Esophagus muscularis mucosa (tissue), 4 donors: ENCODE results near the gene FCGBP. TPM values are rescaled to one million over a fixed set of nuclear protein-coding genes. Genes with fewer than 3 reads are reported as not detected.
A peak's percentile ranks its signal among the peaks of the same experiment; 100 is the strongest.

Experiments used
- DNase-seq: peaks from one replicate; pipeline ENCODE4 v3.0.0-alpha.2; 2017; ENCODE audit errors: extremely low spot score
- H3K27ac ChIP-seq, 4 donors: fragments of 200-600 bp; sonication (generic); replicated peaks in 1 of 4; 1 replicate in 3 of 4; 2 replicates in 1 of 4; pipeline ENCODE4 v1.5.1; 2016 to 2019; ENCODE audit warnings: mild to moderate bottlenecking in 1 of 4
- H3K27me3 ChIP-seq, 4 donors: fragments of 200-600 bp; sonication (generic); one replicate each; pipeline versions ENCODE4 v1.5.1 to v1.6.0; 2016 to 2019
- H3K36me3 ChIP-seq, 4 donors: fragments of 200-600 bp; sonication (generic); one replicate each; pipeline ENCODE4 v1.5.1; 2016 to 2019
- H3K4me1 ChIP-seq, 4 donors: fragments of 200-600 bp; sonication (generic); one replicate each; pipeline ENCODE4 v1.5.1; 2016 to 2019
- H3K4me3 ChIP-seq, 4 donors: fragments of 200-600 bp; sonication (generic); 1 replicate in 2 of 4; 2 replicates in 2 of 4; pipeline ENCODE4 v1.5.1; 2016 to 2019; ENCODE audit warnings: mild to moderate bottlenecking in 4 of 4, moderate library complexity in 1 of 4
- H3K9me3 ChIP-seq, 4 donors: fragments of 200-600 bp; sonication (generic); 1 replicate in 3 of 4; 2 replicates in 1 of 4; pipeline ENCODE4 v1.5.1; 2016 to 2019
- EP300 ChIP-seq: sonication (generic); formaldehyde crosslinking; IDR thresholded peaks from one replicate; pipeline ENCODE4 v1.6.1; 2017; ENCODE audit warnings: antibody characterized with exemption
- POLR2A ChIP-seq: fragments of 450-650 bp; IDR thresholded peaks from one replicate; pipeline ENCODE4 v1.6.1; 2017; ENCODE audit warnings: antibody characterized with exemption, moderate library complexity, mild to moderate bottlenecking, low read depth
- POLR2AphosphoS5 ChIP-seq, 2 donors: sonication (generic); formaldehyde crosslinking; IDR thresholded peaks; one replicate each; pipeline ENCODE4 v1.6.1; 2017; ENCODE audit warnings: antibody characterized with exemption in 2 of 2
- WGBS: methylation state at CpG from one replicate; pipeline ENCODE4 v1.1.5; 2018; 5-methylcytosine and 5-hydroxymethylcytosine counted together
- intact Hi-C: fragments of 100-400 bp; cut with DNase I; formaldehyde crosslinking; loops from one replicate; pipeline ENCODE4 v1.15.1; 2023
- total RNA-seq, 4 donors: library from RNA; depleted of rRNA; stranded (reverse); fragments of >200 nt; gene quantifications; one replicate each; pipeline versions ENCODE4 v1.1.0 to v1.2.1, GENCODE V29; 2016
- TF ChIP-seq, protein P1 (sequence below), 3 experiments: fragments of 200-600 bp in 2 of 3; fragments of 450-650 bp in 1 of 3; sonication (generic) in 2 of 3; IDR thresholded peaks; one replicate each; pipeline ENCODE4 v1.5.1; 2017 to 2019; ENCODE audit warnings: antibody characterized with exemption in 3 of 3, mild to moderate bottlenecking in 2 of 3, moderate library complexity in 1 of 3

FCGBP gene
- total RNA-seq, 4 donors from 2014 or later: 2.1 to 8.1 (median 4.4) TPM

DNA sequence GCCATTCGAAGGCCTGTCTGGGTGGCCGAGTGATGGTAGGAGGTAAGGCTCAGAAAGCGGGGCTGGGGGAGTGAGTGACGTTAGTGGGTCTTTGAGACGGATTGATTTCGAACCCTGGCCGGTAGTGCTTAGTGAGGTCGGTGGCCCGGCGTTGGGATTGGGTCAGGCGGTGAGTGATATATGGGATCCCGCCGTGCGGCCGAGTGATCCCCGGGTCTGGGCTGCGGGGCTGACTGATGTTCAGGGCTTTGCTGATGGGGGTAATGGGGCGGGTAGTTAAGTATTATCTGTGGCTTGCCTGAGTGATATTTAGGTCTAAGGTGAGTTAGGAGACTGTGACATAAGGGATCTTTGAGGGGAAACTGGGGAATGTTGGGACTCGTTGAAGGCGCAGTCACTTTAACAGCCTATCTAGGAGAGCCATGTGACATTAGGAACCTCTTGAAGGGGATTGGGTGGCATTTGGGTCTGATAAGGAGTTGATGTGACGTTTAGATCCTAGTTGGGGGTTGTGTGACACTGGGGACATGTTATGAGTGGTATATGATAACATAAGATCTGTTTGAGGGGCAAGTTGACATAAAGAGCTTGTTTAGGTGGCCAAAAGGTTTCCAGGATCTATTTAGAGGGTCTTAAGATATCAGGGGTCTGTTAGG is 37.1 kb upstream of the FCGBP start:
- peak overlapping the region; percentile 82 to 88 (median 84) for H3K4me3 ChIP-seq
- TF ChIP-seq POLR2A: no peak
- TF ChIP-seq, protein P1, sequence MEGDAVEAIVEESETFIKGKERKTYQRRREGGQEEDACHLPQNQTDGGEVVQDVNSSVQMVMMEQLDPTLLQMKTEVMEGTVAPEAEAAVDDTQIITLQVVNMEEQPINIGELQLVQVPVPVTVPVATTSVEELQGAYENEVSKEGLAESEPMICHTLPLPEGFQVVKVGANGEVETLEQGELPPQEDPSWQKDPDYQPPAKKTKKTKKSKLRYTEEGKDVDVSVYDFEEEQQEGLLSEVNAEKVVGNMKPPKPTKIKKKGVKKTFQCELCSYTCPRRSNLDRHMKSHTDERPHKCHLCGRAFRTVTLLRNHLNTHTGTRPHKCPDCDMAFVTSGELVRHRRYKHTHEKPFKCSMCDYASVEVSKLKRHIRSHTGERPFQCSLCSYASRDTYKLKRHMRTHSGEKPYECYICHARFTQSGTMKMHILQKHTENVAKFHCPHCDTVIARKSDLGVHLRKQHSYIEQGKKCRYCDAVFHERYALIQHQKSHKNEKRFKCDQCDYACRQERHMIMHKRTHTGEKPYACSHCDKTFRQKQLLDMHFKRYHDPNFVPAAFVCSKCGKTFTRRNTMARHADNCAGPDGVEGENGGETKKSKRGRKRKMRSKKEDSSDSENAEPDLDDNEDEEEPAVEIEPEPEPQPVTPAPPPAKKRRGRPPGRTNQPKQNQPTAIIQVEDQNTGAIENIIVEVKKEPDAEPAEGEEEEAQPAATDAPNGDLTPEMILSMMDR (IDR thresholded peaks at IDR 0.05): no peak
- no peak for TF ChIP-seq POLR2AphosphoS5 (IDR thresholded peaks at IDR 0.05)
- no peak for TF ChIP-seq EP300
- WGBS: 2% methylated on average over 19 of the region's 21 CpGs
- DNase-seq: no peak
- H3K36me3 ChIP-seq: peaks cover 25 to 45% (median 41%) of the 10 kb centered on the region in 4 donors
- intact Hi-C loops: no loop called here
- H3K4me1 ChIP-seq: peaks cover 17 to 33% (median 28%) of the 10 kb centered on the region in 4 donors
- peak overlapping the region; percentile 80 to 91 (median 88) for H3K27ac ChIP-seq
- no peaks in the 10 kb centered on the region for H3K27me3 ChIP-seq
- no peaks in the 10 kb centered on the region for H3K9me3 ChIP-seq

- H3K36me3 ChIP-seq: peaks cover 24 to 39% (median 38%) of the 10 kb centered on the region in 4 donors
- intact Hi-C loops: no loop called here
- 0% methylated on average over 30 of the region's 47 CpGs for WGBS
- DNase-seq: peak; percentile 99
- peak within 1 kb of the TSS; percentile 82 to 88 (median 84) for H3K4me3 ChIP-seq
- H3K4me1 ChIP-seq: peaks cover 17 to 33% (median 28%) of the 10 kb centered on the region in 4 donors
- no peaks in the 10 kb centered on the region for H3K27me3 ChIP-seq
- peak within 1 kb of the TSS; percentile 86 to 91 (median 88) for H3K27ac ChIP-seq
- H3K9me3 ChIP-seq: no peaks in the 10 kb centered on the region
- TF ChIP-seq POLR2A (peak; percentile 66), EP300 (no peak), POLR2AphosphoS5 (IDR thresholded peaks at IDR 0.05) (peak; percentile 97 to 99)
- TF ChIP-seq, protein P1 (IDR thresholded peaks at IDR 0.05): peak; percentile 67 to 80 (median 74)
Observed at GRCh38 chr19:39970675-39971379, 36.4 kb upstream of the FCGBP start, which contains the start of gene PSMC4. Gene PSMC4 (plus strand): TSS chr19:39971165. CDS start chr19:39971203, 38 bp downstream.

DNA sequence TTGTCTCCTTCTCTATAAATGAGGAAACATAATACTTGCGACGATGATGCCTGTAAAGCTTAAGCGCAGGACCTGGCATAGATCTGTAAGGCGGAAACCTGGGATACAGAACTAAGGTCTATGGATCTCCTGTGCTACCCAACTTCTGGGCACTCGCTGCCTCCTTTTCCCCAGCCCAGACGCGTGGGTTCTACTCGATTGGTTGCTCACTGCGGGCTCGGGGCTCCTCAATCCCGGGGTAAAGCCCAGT is 35.9 kb upstream of the FCGBP start:
- peak overlapping the region; percentile 82 to 88 (median 84) for H3K4me3 ChIP-seq
- intact Hi-C loops: no loop called here
- no peak for DNase-seq
- peaks cover 19 to 34% (median 33%) of the 10 kb centered on the region in 4 donors for H3K36me3 ChIP-seq
- 7% methylated on average over 5 of the region's 11 CpGs for WGBS
- TF ChIP-seq POLR2AphosphoS5 (IDR thresholded peaks at IDR 0.05) (no peak), POLR2A (no peak), EP300 (no peak)
- TF ChIP-seq, protein P1 (IDR thresholded peaks at IDR 0.05): no peak
- peak overlapping the region; percentile 86 to 91 (median 88) for H3K27ac ChIP-seq
- H3K27me3 ChIP-seq: no peaks in the 10 kb centered on the region
- H3K4me1 ChIP-seq: peaks cover 17 to 33% (median 28%) of the 10 kb centered on the region in 4 donors
- no peaks in the 10 kb centered on the region for H3K9me3 ChIP-seq

- H3K27ac ChIP-seq: peak overlapping the region; percentile 86 to 91 (median 88)
- intact Hi-C loops: loop anchor here (2.0 kb wide), 1 partner anchor 177 kb away; no protein-coding TSS in a partner anchor
Observed at GRCh38 chr19:39969681-39970424, 35.4 kb upstream of the FCGBP start.

More at GRCh38 chr19:39969681-39970424, 35.4 kb upstream of the FCGBP start:
- Histone ChIP-seq H3K4me1 (peaks cover 17 to 33% (median 28%) of the 10 kb centered on the region in 4 donors), H3K36me3 (peaks cover 15 to 29% (median 28%) of the 10 kb centered on the region in 4 donors), H3K9me3 (no peaks in the 10 kb centered on the region), H3K27me3 (no peaks in the 10 kb centered on the region), H3K4me3 (peak overlapping the region; percentile 82 to 88 (median 84))
- DNase-seq: no peak
- TF ChIP-seq, protein P1 (IDR thresholded peaks at IDR 0.05): no peak
- TF ChIP-seq EP300 (no peak), POLR2AphosphoS5 (IDR thresholded peaks at IDR 0.05) (no peak), POLR2A (no peak)
- 78% methylated on average over 13 of the region's 13 CpGs for WGBS
